GM23338 (cell line): ENCODE measurements around the gene HADHA.

ENCODE experiments used
- CREB1 ChIP-seq: fragments of 250-450 bp; sonication (Bioruptor Pico); IDR thresholded peaks from 2 replicates; pipeline ENCODE4 v1.5.0; 2020; ENCODE audit warnings: low read depth, mild to moderate bottlenecking, moderate library complexity
- CTCF ChIP-seq, 2 experiments: fragments of 200-600 bp in 1 of 2; sonication (generic) in 1 of 2; conservative IDR thresholded peaks; 2 replicates each; pipeline versions ENCODE4 v1.5.1 to v1.6.1; 2016 to 2017; ENCODE audit warnings: antibody characterized with exemption in 2 of 2, low read depth in 2 of 2, mild to moderate bottlenecking in 2 of 2, moderate library complexity in 1 of 2
- EZH2 ChIP-seq: fragments of 200-600 bp; sonication (generic); IDR thresholded peaks from one replicate; pipeline ENCODE4 v1.8.0; 2017; ENCODE audit warnings: antibody characterized with exemption, mild to moderate bottlenecking, low read depth; ENCODE audit not compliant: unreplicated experiment
- JUNB ChIP-seq: IDR thresholded peaks from one replicate; pipeline ENCODE4 v1.6.1; 2016; ENCODE audit warnings: antibody characterized with exemption; ENCODE audit not compliant: unreplicated experiment
- POLR2AphosphoS5 ChIP-seq: IDR thresholded peaks from 2 replicates; pipeline ENCODE4 v1.6.1; 2016; ENCODE audit warnings: antibody characterized with exemption, low read depth
- STAT1 ChIP-seq: IDR thresholded peaks from one replicate; pipeline ENCODE4 v1.6.1; 2016; ENCODE audit warnings: antibody characterized with exemption; ENCODE audit not compliant: unreplicated experiment

DNA sequence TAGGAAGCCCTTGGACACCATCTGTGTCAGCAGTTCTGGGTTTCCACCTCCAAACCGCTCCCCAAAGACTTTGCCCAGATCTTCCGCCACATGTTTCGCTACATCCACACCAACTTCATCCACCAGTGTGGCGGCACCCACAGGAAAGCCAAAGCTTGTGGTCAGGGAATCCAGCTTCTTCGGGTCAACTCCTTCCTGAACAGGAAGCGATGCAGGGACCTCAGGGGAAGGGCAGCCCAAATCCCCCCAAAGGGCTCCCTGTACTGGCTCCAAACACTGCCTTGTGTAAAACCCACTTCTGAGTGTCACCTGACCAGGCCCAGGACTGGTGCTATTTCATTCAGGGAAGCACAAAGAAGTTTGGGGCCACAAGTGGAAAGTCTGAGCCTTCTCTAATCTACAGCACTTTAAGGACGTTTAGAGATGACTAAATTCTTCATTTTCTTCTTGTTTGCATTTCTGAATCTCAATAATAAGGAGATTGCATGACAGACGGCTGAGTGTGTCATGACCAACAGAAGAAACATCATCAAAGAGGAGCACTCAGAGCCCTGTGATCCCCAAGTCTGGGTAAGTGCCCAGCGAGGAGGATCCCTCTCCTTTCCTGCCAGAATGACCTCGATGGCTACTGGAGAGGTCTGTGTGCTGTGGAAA is 50.7 kb downstream of the HADHA start:
- no peak for TF ChIP-seq CTCF (conservative IDR thresholded peaks at IDR 0.05; ENCODE audit: low read depth in 2 of 2)
- no peak for TF ChIP-seq JUNB
- no peak for TF ChIP-seq POLR2AphosphoS5
- no peak for TF ChIP-seq EZH2
- TF ChIP-seq CREB1 (CRISPR knock-in tag), result no peak
- TF ChIP-seq STAT1, result no peak
